B cell (primary cell): ENCODE measurements around the gene C6orf47. TPM values are rescaled to one million over a fixed set of nuclear protein-coding genes. Genes with fewer than 3 reads are reported as not detected.
A peak's percentile ranks its signal among the peaks of the same experiment; 100 is the strongest.

ENCODE experiments used
- ATAC-seq: fragments of 200-7000 bp; cut with Tn5 transposase; one replicate; pipeline ENCODE4 v1.10.0; 2021; ENCODE audit warnings: low read depth, mild to moderate bottlenecking, moderate number of reproducible peaks, moderate library complexity
- CTCF ChIA-PET: fragments of 350-600 bp; sonication (Branson Sonifier 250); formaldehyde crosslinking; loops from one replicate; lab custom pipeline; 2021; ENCODE audit warnings: antibody characterized with exemption, inconsistent platforms; lab: Charles Lee
- POLR2A ChIA-PET: fragments of 350-600 bp; sonication (Branson Sonifier 250); formaldehyde crosslinking; loops from one replicate; lab custom pipeline; 2021; ENCODE audit warnings: antibody characterized with exemption; lab: Charles Lee
- DNase-seq: peaks from one replicate; pipeline ENCODE4 v3.0.0; 2013
- H2AFZ ChIP-seq: 2 replicates; pipeline ENCODE4 v1.6.1; 2012; ENCODE audit warnings: mild to moderate bottlenecking, low read depth, low read length; ENCODE audit not compliant: insufficient read depth, poor library complexity, severe bottlenecking
- H3K27ac ChIP-seq, 2 donors: 1 replicate in 1 of 2; 2 replicates in 1 of 2; pipeline ENCODE4 v1.5.1; 2012 to 2013; ENCODE audit warnings: low read length in 2 of 2, mild to moderate bottlenecking in 2 of 2, moderate library complexity in 1 of 2
- H3K27me3 ChIP-seq, 4 experiments: fragments of 200-600 bp in 1 of 4; sonication (generic) in 1 of 4; replicated peaks in 1 of 4; 1 replicate in 2 of 4; 2 replicates in 2 of 4; pipeline versions ENCODE4 v1.6.1 to v1.7.0; 2013 to 2016; ENCODE audit warnings: low read length in 3 of 4, mild to moderate bottlenecking in 2 of 4, mixed read lengths in 1 of 4, moderate library complexity in 1 of 4; ENCODE audit not compliant: insufficient read depth in 4 of 4, control insufficient read depth in 3 of 4; ENCODE audit errors: control extremely low read depth in 1 of 4
- H3K36me3 ChIP-seq, 2 experiments: replicated peaks in 1 of 2; 1 replicate in 1 of 2; 2 replicates in 1 of 2; pipeline versions ENCODE4 v1.6.1 to v1.7.1; 2013; ENCODE audit warnings: low read length in 1 of 2; ENCODE audit not compliant: insufficient read depth in 2 of 2, control insufficient read depth in 1 of 2; ENCODE audit errors: control extremely low read depth in 1 of 2, extremely low read depth in 1 of 2
- H3K4me1 ChIP-seq, 2 donors: fragments of 200-600 bp in 1 of 2; sonication (generic) in 1 of 2; 1 replicate in 1 of 2; 2 replicates in 1 of 2; pipeline versions ENCODE4 v1.5.1 to v1.6.1; 2013 to 2017; ENCODE audit warnings: low read length in 2 of 2; ENCODE audit not compliant: control insufficient read depth in 2 of 2, insufficient read depth in 2 of 2
- H3K4me2 ChIP-seq: replicated peaks from 2 replicates; pipeline ENCODE3; 2012; ENCODE audit warnings: mild to moderate bottlenecking, low read depth, low read length; ENCODE audit not compliant: poor library complexity, severe bottlenecking
- H3K4me3 ChIP-seq, 5 experiments: fragments of 200-600 bp in 1 of 5; sonication (generic) in 1 of 5; 1 replicate in 3 of 5; 2 replicates in 2 of 5; pipeline versions ENCODE4 v1.5.1 to v1.7.0; 2011 to 2016; ENCODE audit warnings: low read length in 4 of 5, mild to moderate bottlenecking in 4 of 5, low read depth in 2 of 5, control low read depth in 1 of 5, moderate library complexity in 1 of 5; ENCODE audit not compliant: insufficient read depth in 1 of 5; ENCODE audit errors: control extremely low read depth in 1 of 5, extremely low read depth in 1 of 5
- H3K79me2 ChIP-seq: fragments of 200-600 bp; sonication (generic); one replicate; pipeline ENCODE4 v1.6.0; 2016; ENCODE audit warnings: low read length; ENCODE audit not compliant: control insufficient read depth, insufficient read depth
- H3K9ac ChIP-seq: fragments of 200-600 bp; sonication (generic); 2 replicates; pipeline ENCODE4 v1.6.1; 2017; ENCODE audit warnings: mild to moderate bottlenecking, low read length, moderate library complexity
- H3K9me3 ChIP-seq, 3 donors: one replicate each; pipeline versions ENCODE4 v1.6.1 to v1.7.1; 2013; ENCODE audit warnings: low read length in 2 of 3; ENCODE audit not compliant: control insufficient read depth in 2 of 3, insufficient read depth in 1 of 3; ENCODE audit errors: control extremely low read depth in 1 of 3
- H4K20me1 ChIP-seq: 2 replicates; pipeline ENCODE4 v1.6.0; 2012; ENCODE audit warnings: mild to moderate bottlenecking, low read length; ENCODE audit not compliant: insufficient read depth, control insufficient read depth, poor library complexity, severe bottlenecking
- H3K27ac Mint-ChIP-seq: one replicate; pipeline ENCODE4 v1.8.0; 2021; ENCODE audit warnings: mixed read lengths
- H3K27me3 Mint-ChIP-seq: one replicate; pipeline ENCODE4 v1.8.0; 2021; ENCODE audit warnings: mixed read lengths
- H3K4me1 Mint-ChIP-seq: one replicate; pipeline ENCODE4 v1.8.0; 2021; ENCODE audit warnings: mixed read lengths
- H3K4me3 Mint-ChIP-seq: one replicate; pipeline ENCODE4 v1.8.0; 2021; ENCODE audit warnings: mixed read lengths
- H3K9me3 Mint-ChIP-seq: one replicate; pipeline ENCODE4 v1.8.0; 2022; ENCODE audit warnings: mixed read lengths; ENCODE audit not compliant: insufficient read depth
- EZH2 ChIP-seq: IDR thresholded peaks from 2 replicates; pipeline ENCODE4 v1.6.1; 2012; ENCODE audit warnings: borderline replicate concordance, low read depth, mild to moderate bottlenecking, moderate library complexity, low read length; ENCODE audit not compliant: insufficient read depth, poor library complexity, severe bottlenecking
- WGBS: methylation state at CpG from one replicate; pipeline ENCODE4 v1.1.5; 2013; ENCODE audit warnings: missing lambda C conversion rate; ENCODE audit not compliant: insufficient coverage; 5-methylcytosine and 5-hydroxymethylcytosine counted together
- intact Hi-C: fragments of 100-400 bp; cut with micrococcal nuclease; formaldehyde crosslinking; loops from one replicate; pipeline ENCODE4 v1.10.0; 2022
- polyA plus RNA-seq: library from polyadenylated mRNA; depleted of rRNA; stranded (reverse); fragments of >200 nt; gene quantifications from 2 replicates; pipeline ENCODE4 v1.2.3, GENCODE V29; 2012
- total RNA-seq, 2 donors: library from RNA; stranded (reverse); fragments of 120-200 nt in 1 of 2; gene quantifications; 1 replicate in 1 of 2; 2 replicates in 1 of 2; pipeline versions ENCODE4 v1.2.3 to v1.2.4, GENCODE V29; 2013 to 2022
- TF ChIP-seq, protein P1 (sequence below): fragments of 200-600 bp; IDR thresholded peaks from one replicate; pipeline ENCODE4 v1.8.0; 2022; ENCODE audit warnings: antibody characterized with exemption, mild to moderate bottlenecking

The C6orf47 gene
- total and polyA plus RNA-seq, 2 donors (not counting 1 experiment from before 2014, with no cell fraction given), result 7.6 to 34.0 TPM

DNA sequence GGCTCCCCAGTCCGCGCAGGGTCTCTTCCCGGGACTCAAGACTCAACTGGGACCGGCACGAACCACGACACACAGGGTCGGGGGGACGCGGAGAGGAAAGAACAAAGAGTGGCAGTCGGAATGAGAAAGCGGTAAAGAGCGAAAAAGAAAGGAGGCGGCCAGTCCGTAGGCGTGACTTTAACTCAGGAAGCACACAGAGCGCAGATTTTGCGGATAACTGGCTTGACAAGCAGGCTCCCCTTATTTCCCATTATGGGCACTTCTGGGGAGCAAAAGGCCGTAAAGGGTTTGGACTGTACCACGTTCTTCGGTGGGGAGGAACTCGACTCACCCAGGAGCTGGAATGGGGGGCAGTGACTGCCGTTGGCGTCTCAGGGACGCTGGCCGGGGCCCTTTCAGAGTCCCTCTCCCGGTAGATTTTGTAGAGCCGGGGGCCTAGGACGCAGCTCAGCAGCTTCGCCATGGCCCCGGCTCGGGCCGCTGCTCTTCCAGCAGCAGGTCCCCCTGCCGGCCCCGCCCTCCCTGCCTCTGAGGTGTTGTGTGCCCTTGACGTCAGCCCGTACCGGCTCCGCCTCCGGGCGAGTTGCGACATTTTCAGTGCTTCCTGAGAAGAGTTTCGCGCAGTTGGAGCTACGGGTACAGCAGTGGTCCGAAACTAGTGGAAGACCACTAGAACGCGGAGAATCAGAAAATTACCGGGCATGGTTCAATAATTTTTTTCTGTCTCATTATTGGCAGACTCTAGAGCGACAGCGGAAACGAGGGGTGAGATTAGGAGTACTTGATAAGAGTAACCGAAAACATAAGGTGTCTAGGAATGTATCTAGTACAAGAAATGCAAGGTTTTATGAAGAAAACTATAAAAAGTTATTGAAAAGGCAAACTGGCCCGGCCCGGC, 42.5 kb upstream of the C6orf47 start, which contains the start of gene ABHD16A:
Gene ABHD16A (minus strand): TSS at position 506 of the 898 bp plus-strand sequence. CDS start 43 bp downstream, at position 463.
- DNase-seq, result peak; percentile 99
- no peaks in the 10 kb centered on the region for H3K27me3 ChIP-seq
- TF ChIP-seq EZH2, result no peak
- TF ChIP-seq, protein P1, sequence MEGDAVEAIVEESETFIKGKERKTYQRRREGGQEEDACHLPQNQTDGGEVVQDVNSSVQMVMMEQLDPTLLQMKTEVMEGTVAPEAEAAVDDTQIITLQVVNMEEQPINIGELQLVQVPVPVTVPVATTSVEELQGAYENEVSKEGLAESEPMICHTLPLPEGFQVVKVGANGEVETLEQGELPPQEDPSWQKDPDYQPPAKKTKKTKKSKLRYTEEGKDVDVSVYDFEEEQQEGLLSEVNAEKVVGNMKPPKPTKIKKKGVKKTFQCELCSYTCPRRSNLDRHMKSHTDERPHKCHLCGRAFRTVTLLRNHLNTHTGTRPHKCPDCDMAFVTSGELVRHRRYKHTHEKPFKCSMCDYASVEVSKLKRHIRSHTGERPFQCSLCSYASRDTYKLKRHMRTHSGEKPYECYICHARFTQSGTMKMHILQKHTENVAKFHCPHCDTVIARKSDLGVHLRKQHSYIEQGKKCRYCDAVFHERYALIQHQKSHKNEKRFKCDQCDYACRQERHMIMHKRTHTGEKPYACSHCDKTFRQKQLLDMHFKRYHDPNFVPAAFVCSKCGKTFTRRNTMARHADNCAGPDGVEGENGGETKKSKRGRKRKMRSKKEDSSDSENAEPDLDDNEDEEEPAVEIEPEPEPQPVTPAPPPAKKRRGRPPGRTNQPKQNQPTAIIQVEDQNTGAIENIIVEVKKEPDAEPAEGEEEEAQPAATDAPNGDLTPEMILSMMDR, result no peak
- H3K36me3 ChIP-seq, result peaks cover 0 to 27% of the 10 kb centered on the region in 2 experiments
- peaks cover 20 to 28% of the 10 kb centered on the region in 2 donors for H3K4me1 ChIP-seq
- peak within 1 kb of the TSS; percentile 97 for H3K9ac ChIP-seq
- no peaks in the 10 kb centered on the region for H3K9me3 Mint-ChIP-seq
- peak within 1 kb of the TSS; percentile 91 for H3K27ac Mint-ChIP-seq
- H3K27me3 Mint-ChIP-seq, result no peaks in the 10 kb centered on the region
- peak within 1 kb of the TSS; percentile 65 to 98 (median 96) for H3K4me3 ChIP-seq
- ChIA-PET POLR2A (interaction anchor here (0.6 to 1.9 kb wide), 10 partner anchors 22 to 160 kb away, joined by 3 to 16 read pairs (median 6); partner anchors contain the start of genes BAG6, CLIC1, DDAH2 and HSPA1B), CTCF (interaction anchor here (0.8 to 2.3 kb wide), 12 partner anchors 9 to 130 kb away, joined by 3 to 11 read pairs (median 4); partner anchors contain the start of genes DDAH2, LSM2 and LY6G5C)
- peaks cover 42% of the 10 kb centered on the region for H3K79me2 ChIP-seq
- intact Hi-C loops, result loop anchor here (1.0 to 5.0 kb wide), 5 partner anchors 22 to 159 kb away; partner anchors contain the start of genes CSNK2B, DDAH2, LY6G5B and LY6G5C
- peak within 1 kb of the TSS; percentile 89 for H2AFZ ChIP-seq
- no peaks in the 10 kb centered on the region for H3K9me3 ChIP-seq
- H3K4me2 ChIP-seq, result peak within 1 kb of the TSS; percentile 75
- peaks cover 31% of the 10 kb centered on the region for H3K4me1 Mint-ChIP-seq
- peak within 1 kb of the TSS; percentile 87 to 93 for H3K27ac ChIP-seq
- H3K4me3 Mint-ChIP-seq, result peak within 1 kb of the TSS; percentile 98
- H4K20me1 ChIP-seq, result no peaks in the 10 kb centered on the region
- 1% methylated on average over 50 of the region's 54 CpGs for WGBS
- peak; percentile 95 for ATAC-seq
